Measurements from ENCODE around the gene LRRC23. TPM values are rescaled to one million over a fixed set of nuclear protein-coding genes. Genes with fewer than 3 reads are reported as not detected.

Gene LRRC23
- total and polyA plus RNA-seq, 4 experiments from 2014 or later = 4.1 to 9.1 (median 6.2) TPM

GRCh38 chr12:6943389-6943721, 38.7 kb downstream of the LRRC23 start:
- CTCF ChIA-PET (ENCODE audit: partially characterized antibody) = interaction anchor here (0.6 to 18.5 kb wide), 18 partner anchors 9 to 169 kb away, joined by 3 to 774 read pairs (median 10); partner anchors contain the start of genes C1RL, LPCAT3, SPSB2 and TPI1
- intact Hi-C loops (cut with micrococcal nuclease) = loop anchor here (1.0 kb wide), 1 partner anchor 91 kb away; the partner anchor contains the start of gene USP5
- DNase-seq = peak in 4 of 5 donors; percentile 90 to 95 (median 92)
- Mint-ChIP-seq H3K4me1 (peaks cover 30 to 73% (median 53%) of the 10 kb centered on the region in 4 donors), H3K27me3 (no peaks in the 10 kb centered on the region), H3K27ac (peak overlapping the region; percentile 95 to 100 (median 98)), H3K36me3 (peaks cover 0 to 19% of the 10 kb centered on the region in 2 donors), H3K9me3 (peaks cover 0 to 10% (median 0%) of the 10 kb centered on the region in 8 donors), H3K4me3 (peak overlapping the region; percentile 91 to 99 (median 98))
- peak overlapping the region; percentile 91 for H3K27ac ChIP-seq (ENCODE audit: low read depth, low read length)
- POLR2A ChIA-PET (ENCODE audit: partially characterized antibody) = interaction anchor here (0.7 to 22.1 kb wide), 33 partner anchors 9 to 697 kb away, joined by 3 to 1807 read pairs (median 7); partner anchors contain the start of genes ATN1, C1R, C1RL and CD4
- H3K4me1 ChIP-seq (ENCODE audit: insufficient read depth, low read length) = peaks cover 56% of the 10 kb centered on the region
- H3K36me3 ChIP-seq (ENCODE audit: insufficient read depth, low read length) = no peaks in the 10 kb centered on the region
- H3K4me3 ChIP-seq (ENCODE audit: low read length in 2 of 2) = peak overlapping the region; percentile 87 to 90
- no peaks in the 10 kb centered on the region for H3K9me3 ChIP-seq (ENCODE audit: control insufficient read depth in 1 of 2, low read length in 2 of 2)
- H3K27me3 ChIP-seq (ENCODE audit: insufficient read depth, low read length) = no peaks in the 10 kb centered on the region

- ChIA-PET POLR2A (ENCODE audit: partially characterized antibody) (interaction anchor here (0.7 to 22.1 kb wide), 35 partner anchors 8 to 697 kb away, joined by 3 to 1807 read pairs (median 7); partner anchors contain the start of genes ATN1, C1R, C1RL and CD4), CTCF (ENCODE audit: partially characterized antibody) (interaction anchor here (0.6 to 18.5 kb wide), 21 partner anchors 9 to 172 kb away, joined by 3 to 774 read pairs (median 5); partner anchors contain the start of genes C1RL, LPCAT3, SPSB2 and TPI1)
- H3K4me3 ChIP-seq (ENCODE audit: low read length in 2 of 2) = peak within 1 kb of the TSS; percentile 87 to 90
- Mint-ChIP-seq H3K27me3 (no peaks in the 10 kb centered on the region), H3K9me3 (peaks cover 0 to 10% (median 0%) of the 10 kb centered on the region in 8 donors), H3K4me1 (peaks cover 32 to 73% (median 57%) of the 10 kb centered on the region in 4 donors), H3K4me3 (peak within 1 kb of the TSS; percentile 91 to 99 (median 98)), H3K36me3 (peaks cover 0 to 19% of the 10 kb centered on the region in 2 donors), H3K27ac (peak within 1 kb of the TSS; percentile 95 to 100 (median 98))
- peaks cover 58% of the 10 kb centered on the region for H3K4me1 ChIP-seq (ENCODE audit: insufficient read depth, low read length)
- no peaks in the 10 kb centered on the region for H3K9me3 ChIP-seq (ENCODE audit: control insufficient read depth in 1 of 2, low read length in 2 of 2)
- peak within 1 kb of the TSS; percentile 91 for H3K27ac ChIP-seq (ENCODE audit: low read depth, low read length)
- H3K36me3 ChIP-seq (ENCODE audit: insufficient read depth, low read length) = no peaks in the 10 kb centered on the region
- no peaks in the 10 kb centered on the region for H3K27me3 ChIP-seq (ENCODE audit: insufficient read depth, low read length)
- DNase-seq = peak in 4 of 5 donors; percentile 85 to 90 (median 89)
- intact Hi-C loops (cut with micrococcal nuclease) = loop anchor here (1.0 kb wide), 11 partner anchors 17 to 169 kb away; partner anchors contain the start of genes C1R, C1RL, EMG1 and ENO2
Observed at GRCh38 chr12:6943722-6944380, 39.2 kb downstream of the LRRC23 start, which contains the start of the genes C12orf57 and RNU7-1. Gene C12orf57 (plus strand): TSS chr12:6944022. CDS start chr12:6944122, 100 bp downstream. Gene RNU7-1 (plus strand): TSS chr12:6943816.

GRCh38 chr12:6944381-6945186, 40.0 kb downstream of the LRRC23 start:
- Mint-ChIP-seq H3K36me3 (peaks cover 0 to 19% of the 10 kb centered on the region in 2 donors), H3K4me3 (peak overlapping the region; percentile 91 to 99 (median 98)), H3K27me3 (no peaks in the 10 kb centered on the region), H3K4me1 (peaks cover 37 to 74% (median 60%) of the 10 kb centered on the region in 4 donors), H3K27ac (peak overlapping the region; percentile 95 to 100 (median 98)), H3K9me3 (peaks cover 0 to 10% (median 0%) of the 10 kb centered on the region in 8 donors)
- peak overlapping the region; percentile 91 for H3K27ac ChIP-seq (ENCODE audit: low read depth, low read length)
- ChIA-PET POLR2A (ENCODE audit: partially characterized antibody) (interaction anchor here (0.8 to 22.1 kb wide), 31 partner anchors 8 to 696 kb away, joined by 3 to 1807 read pairs (median 8); partner anchors contain the start of genes ATN1, C1RL, CDCA3 and CLSTN3), CTCF (ENCODE audit: partially characterized antibody) (interaction anchor here (0.6 to 18.5 kb wide), 24 partner anchors 8 to 171 kb away, joined by 3 to 774 read pairs (median 6); partner anchors contain the start of genes C1RL, LPCAT3, SPSB2 and USP5)
- intact Hi-C loops (cut with micrococcal nuclease) = loop anchor here (1.0 kb wide), 10 partner anchors 17 to 169 kb away; partner anchors contain the start of genes C1R, C1RL, EMG1 and ENO2
- peaks cover 66% of the 10 kb centered on the region for H3K4me1 ChIP-seq (ENCODE audit: insufficient read depth, low read length)
- peak overlapping the region; percentile 87 to 90 for H3K4me3 ChIP-seq (ENCODE audit: low read length in 2 of 2)
- H3K36me3 ChIP-seq (ENCODE audit: insufficient read depth, low read length) = no peaks in the 10 kb centered on the region
- no peaks in the 10 kb centered on the region for H3K27me3 ChIP-seq (ENCODE audit: insufficient read depth, low read length)
- peak; percentile 84 to 90 (median 85) for DNase-seq
- H3K9me3 ChIP-seq (ENCODE audit: control insufficient read depth in 1 of 2, low read length in 2 of 2) = no peaks in the 10 kb centered on the region

- ChIA-PET CTCF (ENCODE audit: partially characterized antibody) (interaction anchor here (0.9 to 18.5 kb wide), 19 partner anchors 7 to 167 kb away, joined by 3 to 774 read pairs (median 7); partner anchors contain the start of genes C1RL, ENO2, LPCAT3 and SPSB2), POLR2A (ENCODE audit: partially characterized antibody) (interaction anchor here (1.1 to 22.1 kb wide), 9 partner anchors 14 to 257 kb away, joined by 3 to 1807 read pairs (median 62); partner anchors contain the start of genes ATN1, C1RL, EMG1 and LPCAT3)
- no peaks in the 10 kb centered on the region for H3K27me3 Mint-ChIP-seq
- Histone ChIP-seq H3K4me1 (ENCODE audit: insufficient read depth, low read length) (peaks cover 76% of the 10 kb centered on the region), H3K4me3 (ENCODE audit: low read length in 2 of 2) (peak overlapping the region; percentile 75 to 87), H3K27me3 (ENCODE audit: insufficient read depth, low read length) (no peaks in the 10 kb centered on the region), H3K27ac (ENCODE audit: low read depth, low read length) (peak overlapping the region; percentile 91), H3K36me3 (ENCODE audit: insufficient read depth, low read length) (no peaks in the 10 kb centered on the region), H3K9me3 (ENCODE audit: control insufficient read depth in 1 of 2, low read length in 2 of 2) (no peaks in the 10 kb centered on the region)
- intact Hi-C loops (cut with micrococcal nuclease) = no loop called here
- H3K9me3 Mint-ChIP-seq = peaks cover 0 to 10% (median 0%) of the 10 kb centered on the region in 8 donors
- peaks cover 46 to 80% (median 69%) of the 10 kb centered on the region in 4 donors for H3K4me1 Mint-ChIP-seq
- no peak for DNase-seq
- peaks cover 0 to 20% of the 10 kb centered on the region in 2 donors for H3K36me3 Mint-ChIP-seq
- peak overlapping the region; percentile 95 to 100 (median 98) for H3K27ac Mint-ChIP-seq
- H3K4me3 Mint-ChIP-seq = peak overlapping the region; percentile 91 to 99 (median 98)
Observed at GRCh38 chr12:6945613-6946012, 41.0 kb downstream of the LRRC23 start.

GRCh38 chr12:6946033-6946919, 41.7 kb downstream of the LRRC23 start:
- peaks cover 80% of the 10 kb centered on the region for H3K4me1 ChIP-seq (ENCODE audit: insufficient read depth, low read length)
- no peaks in the 10 kb centered on the region for H3K36me3 ChIP-seq (ENCODE audit: insufficient read depth, low read length)
- intact Hi-C loops (cut with micrococcal nuclease) = no loop called here
- peak overlapping the region; percentile 91 for H3K27ac ChIP-seq (ENCODE audit: low read depth, low read length)
- Mint-ChIP-seq H3K36me3 (peaks cover 0 to 25% of the 10 kb centered on the region in 2 donors), H3K4me1 (peaks cover 49 to 84% (median 71%) of the 10 kb centered on the region in 4 donors), H3K27ac (peak overlapping the region; percentile 95 to 99 (median 98)), H3K9me3 (peaks cover 0 to 10% (median 0%) of the 10 kb centered on the region in 8 donors), H3K27me3 (no peaks in the 10 kb centered on the region), H3K4me3 (peak overlapping the region; percentile 90 to 98 (median 96))
- no peaks in the 10 kb centered on the region for H3K9me3 ChIP-seq (ENCODE audit: control insufficient read depth in 1 of 2, low read length in 2 of 2)
- no peaks in the 10 kb centered on the region for H3K27me3 ChIP-seq (ENCODE audit: insufficient read depth, low read length)
- H3K4me3 ChIP-seq (ENCODE audit: low read length in 2 of 2) = peak overlapping the region; percentile 75 to 87
- ChIA-PET POLR2A (ENCODE audit: partially characterized antibody) (interaction anchor here (1.1 to 22.1 kb wide), 9 partner anchors 14 to 166 kb away, joined by 3 to 1807 read pairs (median 62); partner anchors contain the start of genes ATN1, C1RL, EMG1 and LPCAT3), CTCF (ENCODE audit: partially characterized antibody) (interaction anchor here (0.9 to 18.5 kb wide), 12 partner anchors 8 to 166 kb away, joined by 3 to 774 read pairs (median 12); partner anchors contain the start of genes C1RL, ENO2, LPCAT3 and SPSB2)
- DNase-seq = peak; percentile 56 to 86 (median 66)
